GM12865 (cell line): Measurements from ENCODE around the gene ARL4C.

ENCODE experiments used
- DNase-seq: peaks from one replicate; pipeline ENCODE4 v3.0.0; 2010; ENCODE audit warnings: low read depth
- H3K4me3 ChIP-seq: 2 replicates; pipeline ENCODE4 v1.5.1; 2011; ENCODE audit warnings: mild to moderate bottlenecking, low read depth, low read length, control low read depth
- TF ChIP-seq, protein P1 (sequence below): IDR thresholded peaks from 2 replicates; pipeline ENCODE4 v1.5.1; 2011; ENCODE audit warnings: low read length, control low read depth, low read depth, inconsistent platforms; ENCODE audit not compliant: insufficient read depth; ENCODE audit errors: missing control alignments

Gene ARL4C

DNA sequence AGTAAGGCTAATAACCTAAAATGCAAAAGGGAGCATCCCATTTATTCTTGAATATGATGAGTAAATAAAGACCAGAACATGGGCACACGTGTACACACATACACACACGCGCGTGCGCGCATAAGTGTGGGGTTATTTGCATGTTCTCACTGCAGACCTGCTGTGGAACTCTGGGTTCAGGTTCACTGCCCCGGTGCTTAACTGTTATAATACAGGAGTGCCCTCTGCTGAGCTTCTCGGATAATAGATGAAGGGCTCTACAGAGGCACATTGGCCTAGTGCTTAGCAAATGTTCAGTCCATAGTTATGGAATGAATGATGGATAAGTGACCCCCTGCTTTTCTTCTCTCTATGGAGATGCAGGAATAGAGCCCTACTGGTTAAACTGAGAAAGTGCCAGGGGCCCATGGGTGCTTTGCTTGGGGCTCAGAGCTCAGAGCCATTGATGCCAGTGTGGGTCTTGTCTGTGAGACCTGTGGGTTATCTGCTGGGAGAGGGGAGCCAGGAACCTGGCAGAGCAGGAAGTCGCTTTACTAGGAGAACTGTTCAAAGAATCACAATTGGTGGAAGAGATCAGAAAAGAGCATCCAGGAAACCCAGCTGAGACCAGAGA, 3.6 kb upstream of the ARL4C start:
- TF ChIP-seq, protein P1, sequence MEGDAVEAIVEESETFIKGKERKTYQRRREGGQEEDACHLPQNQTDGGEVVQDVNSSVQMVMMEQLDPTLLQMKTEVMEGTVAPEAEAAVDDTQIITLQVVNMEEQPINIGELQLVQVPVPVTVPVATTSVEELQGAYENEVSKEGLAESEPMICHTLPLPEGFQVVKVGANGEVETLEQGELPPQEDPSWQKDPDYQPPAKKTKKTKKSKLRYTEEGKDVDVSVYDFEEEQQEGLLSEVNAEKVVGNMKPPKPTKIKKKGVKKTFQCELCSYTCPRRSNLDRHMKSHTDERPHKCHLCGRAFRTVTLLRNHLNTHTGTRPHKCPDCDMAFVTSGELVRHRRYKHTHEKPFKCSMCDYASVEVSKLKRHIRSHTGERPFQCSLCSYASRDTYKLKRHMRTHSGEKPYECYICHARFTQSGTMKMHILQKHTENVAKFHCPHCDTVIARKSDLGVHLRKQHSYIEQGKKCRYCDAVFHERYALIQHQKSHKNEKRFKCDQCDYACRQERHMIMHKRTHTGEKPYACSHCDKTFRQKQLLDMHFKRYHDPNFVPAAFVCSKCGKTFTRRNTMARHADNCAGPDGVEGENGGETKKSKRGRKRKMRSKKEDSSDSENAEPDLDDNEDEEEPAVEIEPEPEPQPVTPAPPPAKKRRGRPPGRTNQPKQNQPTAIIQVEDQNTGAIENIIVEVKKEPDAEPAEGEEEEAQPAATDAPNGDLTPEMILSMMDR, result peak; percentile 63

DNA sequence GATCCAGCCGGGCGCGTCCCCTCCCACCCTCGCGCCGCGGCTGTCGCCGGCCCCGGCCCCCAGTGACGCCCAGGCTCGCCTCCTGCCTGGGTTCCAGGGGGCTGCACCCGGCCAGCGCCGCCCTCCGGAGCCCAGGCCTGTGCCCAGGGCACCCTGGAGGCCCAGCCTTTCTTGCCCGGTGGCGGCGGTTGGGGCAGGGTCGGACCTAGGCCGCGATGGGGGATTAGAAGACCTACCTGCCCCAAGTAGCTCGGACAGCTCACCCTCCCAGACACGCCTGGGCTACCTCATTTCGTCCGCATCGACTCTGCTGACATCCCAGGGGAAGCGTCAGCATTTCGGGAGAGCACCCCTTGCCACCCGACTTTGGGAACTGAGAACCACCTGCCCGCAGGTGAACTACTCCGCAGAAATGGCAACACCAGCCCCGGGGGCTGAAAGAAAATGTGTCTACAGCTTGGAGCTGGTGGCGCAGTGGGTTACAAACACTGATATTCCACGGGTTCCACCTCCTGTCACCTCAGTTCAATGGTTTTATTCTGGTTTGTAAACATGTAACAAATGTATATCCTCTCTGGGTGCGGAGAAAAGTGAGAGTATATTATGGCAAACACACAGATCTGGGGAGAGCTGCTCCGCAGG, 834 bp upstream of the ARL4C start:
- DNase-seq, result no peak
- TF ChIP-seq, protein P1, result no peak
- H3K4me3 ChIP-seq, result no peak overlapping the region

More for the DNA sequence above, 3.6 kb upstream of the ARL4C start:
- no peak overlapping the region for H3K4me3 ChIP-seq
- DNase-seq, result peak; percentile 88

DNA sequence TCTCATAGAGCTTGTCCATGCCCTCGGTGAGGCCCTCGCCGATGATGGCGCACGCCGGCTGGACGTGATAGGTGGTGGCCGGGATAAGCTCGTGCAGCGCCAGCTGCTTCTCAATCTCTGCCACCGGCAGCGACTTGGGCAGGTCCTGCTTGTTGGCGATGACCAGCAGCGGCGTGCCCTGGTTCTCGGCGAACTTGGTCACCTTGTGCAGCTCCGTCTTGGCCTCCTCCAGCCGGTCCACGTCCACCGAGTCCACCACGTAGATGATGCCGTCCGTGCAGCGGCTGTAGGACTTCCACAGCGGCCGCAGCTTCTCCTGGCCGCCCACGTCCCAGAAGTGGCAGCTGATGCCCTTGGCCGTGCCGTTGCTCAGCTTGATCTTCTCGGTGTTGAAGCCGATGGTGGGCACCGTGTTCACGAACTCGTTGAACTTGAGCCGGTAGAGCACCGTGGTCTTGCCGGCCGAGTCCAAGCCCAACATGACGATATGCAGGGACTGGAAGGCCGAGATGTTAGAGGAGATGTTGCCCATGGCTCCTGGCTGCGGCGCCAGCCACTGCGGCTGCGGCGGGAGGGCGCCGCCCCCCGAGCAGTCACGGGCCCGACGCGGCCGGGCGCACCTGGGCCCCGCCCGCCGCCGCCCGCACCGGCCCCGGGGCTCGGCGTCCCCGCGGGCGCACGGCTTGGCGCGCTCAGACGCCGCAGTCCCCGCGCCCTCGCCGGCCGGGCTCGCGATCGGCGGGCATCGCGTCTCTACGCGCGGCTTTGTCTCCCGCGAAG, 636 bp downstream of the ARL4C start:
- peak overlapping the region; percentile 75 for H3K4me3 ChIP-seq
- TF ChIP-seq, protein P1, result no peak
- DNase-seq, result peak; percentile 50

DNA sequence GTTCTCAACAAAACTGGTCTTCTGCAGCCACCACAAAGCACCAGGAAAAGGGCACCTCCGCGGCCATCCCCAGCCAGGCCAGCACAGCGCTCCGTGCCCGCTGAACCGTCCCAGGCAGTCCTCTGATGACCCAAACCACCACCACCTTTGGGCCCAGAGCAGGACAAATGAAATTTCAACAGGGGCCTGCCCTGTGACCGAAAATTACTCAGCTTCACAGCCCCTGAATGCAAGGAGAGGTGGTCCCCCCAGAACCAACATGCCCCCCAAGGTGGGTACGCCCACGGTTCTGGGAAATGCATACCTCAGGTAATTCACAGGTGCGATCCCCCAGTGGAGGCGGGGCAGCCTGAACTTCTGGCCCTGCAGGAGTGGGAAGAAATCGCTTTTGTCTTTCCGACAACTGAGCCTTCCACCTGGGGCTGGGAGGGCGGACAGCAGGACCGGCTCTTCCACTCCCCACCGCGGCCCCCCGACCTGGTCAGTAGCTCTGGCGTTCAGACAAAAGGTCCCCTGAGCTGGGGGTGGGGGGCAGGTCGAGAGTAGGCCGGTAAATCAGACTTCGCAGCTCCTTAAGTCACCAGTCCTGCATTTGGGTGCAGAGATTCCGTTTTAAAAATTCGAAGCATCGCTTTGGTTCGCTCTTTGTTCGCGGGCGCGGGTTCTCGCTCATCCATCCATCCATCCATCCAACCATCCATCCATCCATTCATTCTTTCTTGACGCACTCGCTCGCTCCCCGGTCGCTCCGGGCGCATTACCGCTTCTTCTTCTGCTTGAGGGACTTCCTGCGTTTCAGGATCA, 1.4 kb downstream of the ARL4C start:
- H3K4me3 ChIP-seq, result peak overlapping the region; percentile 75
- no peak for DNase-seq
- TF ChIP-seq, protein P1, result no peak

DNA sequence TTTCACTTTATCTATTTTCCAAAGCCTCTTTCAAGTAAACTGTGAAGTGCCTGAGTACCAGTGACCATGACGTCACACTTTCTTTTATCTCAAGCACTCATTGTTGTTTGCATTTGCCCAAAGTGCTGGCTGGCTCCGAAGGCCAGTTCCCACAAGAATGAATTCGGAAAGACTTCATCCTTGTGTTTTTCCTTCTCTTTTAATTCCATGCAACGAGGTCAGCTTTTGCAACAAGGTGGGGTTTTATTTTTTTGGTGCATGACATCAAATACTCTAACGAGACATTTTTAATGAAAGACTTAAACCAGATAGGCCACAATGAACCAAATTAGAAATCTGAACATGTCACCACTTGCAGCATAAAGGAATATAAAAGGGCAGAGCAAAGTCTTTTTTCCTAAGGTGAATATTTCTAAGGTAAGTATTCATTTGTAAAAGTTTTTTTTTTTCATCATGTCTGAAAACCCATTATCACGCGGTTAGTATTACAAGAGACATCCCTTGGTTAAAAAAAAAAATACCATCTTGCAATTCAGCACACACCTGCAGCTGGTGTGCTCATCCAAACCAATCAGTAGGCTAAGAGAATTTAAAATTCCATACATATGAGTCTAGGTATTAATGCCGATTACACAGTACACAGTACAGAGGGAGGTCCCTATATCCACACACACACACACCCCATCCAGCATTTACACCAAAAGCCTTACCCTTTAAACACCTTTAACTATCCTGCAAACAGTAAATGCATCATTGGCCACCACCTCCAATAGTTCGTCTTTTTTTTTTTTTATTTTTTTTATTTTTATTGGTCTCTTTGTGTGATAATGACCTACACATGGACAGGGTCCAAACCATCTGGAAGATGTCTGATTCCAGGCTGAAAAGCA, 2.3 kb downstream of the ARL4C start:
- no peak for DNase-seq
- H3K4me3 ChIP-seq, result peak overlapping the region; percentile 75
- TF ChIP-seq, protein P1, result no peak

DNA sequence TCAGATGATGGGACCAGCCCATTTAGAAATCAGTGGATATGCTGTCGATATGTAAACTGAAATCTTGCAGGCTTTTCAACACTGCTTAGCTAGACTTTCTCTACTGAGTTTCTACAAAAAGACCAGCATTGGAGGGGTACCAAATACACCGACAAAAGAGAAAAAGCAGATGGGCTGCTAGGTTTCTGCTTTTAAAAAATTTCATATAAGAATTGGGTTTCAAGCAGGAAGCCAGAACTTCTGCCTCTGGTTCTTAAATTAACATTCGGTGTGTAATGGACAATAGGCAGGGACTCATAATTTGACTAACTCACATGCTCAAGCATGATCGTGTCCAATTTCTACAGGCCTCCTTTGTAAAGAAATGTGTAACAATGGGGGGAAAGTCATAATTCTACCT, 3.1 kb downstream of the ARL4C start:
- peak overlapping the region; percentile 75 for H3K4me3 ChIP-seq
- DNase-seq, result no peak
- TF ChIP-seq, protein P1, result no peak
